HepG2 (cell line): ENCODE measurements around the gene ELP2. TPM values are rescaled to one million over a fixed set of nuclear protein-coding genes. Genes with fewer than 3 reads are reported as not detected.

Experiments
- CCDC6 ChIP-seq: sonication (generic); formaldehyde crosslinking; IDR thresholded peaks from 2 replicates; pipeline ENCODE4 v1.8.1; 2022; ENCODE audit warnings: mild to moderate bottlenecking, missing genetic modification reagents, moderate library complexity
- NPAS2 ChIP-seq: sonication (generic); formaldehyde crosslinking; IDR thresholded peaks from 2 replicates; pipeline ENCODE4 v1.8.0; 2022; ENCODE audit warnings: mild to moderate bottlenecking, missing genetic modification reagents, borderline replicate concordance
- RFX1 ChIP-seq: fragments of 450-650 bp; IDR thresholded peaks from 2 replicates; pipeline ENCODE4 v1.6.1; 2017
- SNAPC2 ChIP-seq: sonication (generic); formaldehyde crosslinking; IDR thresholded peaks from 2 replicates; pipeline ENCODE4 v1.8.1; 2022; ENCODE audit warnings: mild to moderate bottlenecking, missing genetic modification reagents
- TBX2 ChIP-seq: sonication (generic); formaldehyde crosslinking; IDR thresholded peaks from 2 replicates; pipeline ENCODE4 v1.5.0; 2020; ENCODE audit warnings: missing genetic modification reagents, mild to moderate bottlenecking, borderline replicate concordance
- YY1 ChIP-seq: IDR thresholded peaks from 2 replicates; pipeline ENCODE4 v1.6.1; 2011; ENCODE audit warnings: low read length, low read depth, moderate library complexity, mild to moderate bottlenecking; ENCODE audit not compliant: insufficient read depth, insufficient replicate concordance
- ZFP36 ChIP-seq: fragments of 150-350 bp; IDR thresholded peaks from 2 replicates; pipeline ENCODE4 v1.6.1; 2018; ENCODE audit warnings: borderline replicate concordance, low read length, low read depth; ENCODE audit not compliant: partially characterized antibody
- polyA plus RNA-seq, 8 experiments: library from polyadenylated mRNA; depleted of rRNA in 3 of 8; stranded (reverse) in 7 of 8; unstranded in 1 of 8; fragments of >200 nt; fragmentation: Illumina TruSeq in 4 of 8; extraction: Trizol in 4 of 8; gene quantifications; 2 replicates each; pipeline versions ENCODE4 v1.2.1 to v1.2.3, GENCODE V29; 2011 to 2016; ENCODE audit warnings: low read depth in 4 of 8, missing spikeins in 1 of 8, mixed read lengths in 1 of 8; ENCODE audit not compliant: insufficient read depth in 1 of 8
- total RNA-seq, 5 experiments: library from RNA; depleted of rRNA; stranded (reverse); fragments of >200 nt; fragmentation: Illumina TruSeq; extraction: Trizol; gene quantifications; 2 replicates each; pipeline ENCODE4 v1.2.3, GENCODE V29; 2016; ENCODE audit warnings: low read depth in 1 of 5
- TF ChIP-seq, protein P1 (sequence below): sonication (generic); formaldehyde crosslinking; conservative IDR thresholded peaks from 2 replicates; pipeline ENCODE4 v1.8.0; 2022; ENCODE audit warnings: low read depth, missing genetic modification reagents
- TF ChIP-seq, protein P2 (sequence below): IDR thresholded peaks from 2 replicates; pipeline ENCODE4 v1.6.1; 2016; ENCODE audit warnings: low read depth
- TF ChIP-seq, protein P3 (sequence below): sonication (generic); formaldehyde crosslinking; IDR thresholded peaks from 2 replicates; pipeline ENCODE4 v1.4.0; 2020; ENCODE audit warnings: low read depth, missing genetic modification reagents
- TF ChIP-seq, protein P4 (sequence below): sonication (generic); formaldehyde crosslinking; IDR thresholded peaks from 2 replicates; pipeline ENCODE4 v1.5.0; 2020; ENCODE audit warnings: missing genetic modification reagents, mild to moderate bottlenecking, borderline replicate concordance
- TF ChIP-seq, protein P5 (sequence below): sonication (generic); formaldehyde crosslinking; IDR thresholded peaks from 2 replicates; pipeline ENCODE4 v1.5.1; 2020; ENCODE audit warnings: mild to moderate bottlenecking, missing genetic modification reagents, moderate library complexity
- TF ChIP-seq, protein P6 (sequence below): sonication (generic); formaldehyde crosslinking; IDR thresholded peaks from 2 replicates; pipeline ENCODE4 v1.4.0; 2020; ENCODE audit warnings: mild to moderate bottlenecking, missing genetic modification reagents
- TF ChIP-seq, protein P7 (sequence below): sonication (generic); formaldehyde crosslinking; IDR thresholded peaks from 2 replicates; pipeline ENCODE4 v1.8.1; 2023; ENCODE audit warnings: mild to moderate bottlenecking, missing genetic modification reagents, borderline replicate concordance
- TF ChIP-seq, protein P8 (sequence below): sonication (generic); formaldehyde crosslinking; IDR thresholded peaks from 2 replicates; pipeline ENCODE4 v1.4.0; 2020; ENCODE audit warnings: low read depth, mild to moderate bottlenecking, missing genetic modification reagents

The ELP2 gene
- total and polyA plus RNA-seq, 2 of the 13 experiments (the other 11 are each of a cell fraction or from before 2014, with no cell fraction given), result 98.7 to 100 TPM

DNA sequence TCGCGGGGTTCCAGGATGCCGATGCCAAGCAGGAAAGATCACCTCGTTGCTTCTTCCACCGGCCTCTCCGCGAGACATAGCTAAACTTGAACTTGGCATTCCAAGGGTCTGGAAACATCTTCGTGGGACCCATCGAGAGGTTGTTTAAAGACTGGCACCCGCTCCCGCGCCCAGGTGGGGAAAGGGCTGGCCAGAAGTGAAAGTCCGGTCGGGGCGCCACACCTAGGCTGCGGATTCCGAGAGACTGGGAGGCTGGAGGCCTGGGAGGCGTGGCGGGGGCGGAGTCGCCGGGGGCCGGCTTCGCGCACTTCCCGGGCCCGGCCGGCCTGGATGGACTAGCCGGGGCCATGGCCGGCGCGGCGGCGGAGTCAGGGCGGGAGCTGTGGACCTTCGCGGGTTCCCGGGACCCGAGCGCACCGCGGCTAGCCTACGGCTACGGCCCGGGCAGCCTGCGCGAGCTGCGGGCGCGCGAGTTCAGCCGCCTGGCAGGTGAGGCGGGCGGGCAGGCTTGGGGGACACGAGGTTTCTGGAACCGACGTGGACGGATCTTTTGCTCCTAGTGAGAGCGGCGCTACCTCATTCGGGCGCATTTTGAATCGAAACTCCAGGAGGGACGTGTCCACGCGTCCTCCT, 57.6 kb downstream of the ELP2 start, which contains the start of gene MOCOS (continued):
- TF ChIP-seq, protein P1, sequence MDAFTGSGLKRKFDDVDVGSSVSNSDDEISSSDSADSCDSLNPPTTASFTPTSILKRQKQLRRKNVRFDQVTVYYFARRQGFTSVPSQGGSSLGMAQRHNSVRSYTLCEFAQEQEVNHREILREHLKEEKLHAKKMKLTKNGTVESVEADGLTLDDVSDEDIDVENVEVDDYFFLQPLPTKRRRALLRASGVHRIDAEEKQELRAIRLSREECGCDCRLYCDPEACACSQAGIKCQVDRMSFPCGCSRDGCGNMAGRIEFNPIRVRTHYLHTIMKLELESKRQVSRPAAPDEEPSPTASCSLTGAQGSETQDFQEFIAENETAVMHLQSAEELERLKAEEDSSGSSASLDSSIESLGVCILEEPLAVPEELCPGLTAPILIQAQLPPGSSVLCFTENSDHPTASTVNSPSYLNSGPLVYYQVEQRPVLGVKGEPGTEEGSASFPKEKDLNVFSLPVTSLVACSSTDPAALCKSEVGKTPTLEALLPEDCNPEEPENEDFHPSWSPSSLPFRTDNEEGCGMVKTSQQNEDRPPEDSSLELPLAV (CRISPR knock-in tag), result no peak
- TF ChIP-seq YY1, result peak; percentile 87
- TF ChIP-seq, protein P2, sequence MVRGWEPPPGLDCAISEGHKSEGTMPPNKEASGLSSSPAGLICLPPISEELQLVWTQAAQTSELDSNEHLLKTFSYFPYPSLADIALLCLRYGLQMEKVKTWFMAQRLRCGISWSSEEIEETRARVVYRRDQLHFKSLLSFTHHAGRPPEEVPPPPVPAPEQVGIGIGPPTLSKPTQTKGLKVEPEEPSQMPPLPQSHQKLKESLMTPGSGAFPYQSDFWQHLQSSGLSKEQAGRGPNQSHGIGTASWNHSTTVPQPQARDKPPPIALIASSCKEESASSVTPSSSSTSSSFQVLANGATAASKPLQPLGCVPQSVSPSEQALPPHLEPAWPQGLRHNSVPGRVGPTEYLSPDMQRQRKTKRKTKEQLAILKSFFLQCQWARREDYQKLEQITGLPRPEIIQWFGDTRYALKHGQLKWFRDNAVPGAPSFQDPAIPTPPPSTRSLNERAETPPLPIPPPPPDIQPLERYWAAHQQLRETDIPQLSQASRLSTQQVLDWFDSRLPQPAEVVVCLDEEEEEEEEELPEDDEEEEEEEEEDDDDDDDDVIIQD (CRISPR knock-in tag), result peak; percentile 55; the same call in 1 of the 2 replicates
- TF ChIP-seq, protein P3, sequence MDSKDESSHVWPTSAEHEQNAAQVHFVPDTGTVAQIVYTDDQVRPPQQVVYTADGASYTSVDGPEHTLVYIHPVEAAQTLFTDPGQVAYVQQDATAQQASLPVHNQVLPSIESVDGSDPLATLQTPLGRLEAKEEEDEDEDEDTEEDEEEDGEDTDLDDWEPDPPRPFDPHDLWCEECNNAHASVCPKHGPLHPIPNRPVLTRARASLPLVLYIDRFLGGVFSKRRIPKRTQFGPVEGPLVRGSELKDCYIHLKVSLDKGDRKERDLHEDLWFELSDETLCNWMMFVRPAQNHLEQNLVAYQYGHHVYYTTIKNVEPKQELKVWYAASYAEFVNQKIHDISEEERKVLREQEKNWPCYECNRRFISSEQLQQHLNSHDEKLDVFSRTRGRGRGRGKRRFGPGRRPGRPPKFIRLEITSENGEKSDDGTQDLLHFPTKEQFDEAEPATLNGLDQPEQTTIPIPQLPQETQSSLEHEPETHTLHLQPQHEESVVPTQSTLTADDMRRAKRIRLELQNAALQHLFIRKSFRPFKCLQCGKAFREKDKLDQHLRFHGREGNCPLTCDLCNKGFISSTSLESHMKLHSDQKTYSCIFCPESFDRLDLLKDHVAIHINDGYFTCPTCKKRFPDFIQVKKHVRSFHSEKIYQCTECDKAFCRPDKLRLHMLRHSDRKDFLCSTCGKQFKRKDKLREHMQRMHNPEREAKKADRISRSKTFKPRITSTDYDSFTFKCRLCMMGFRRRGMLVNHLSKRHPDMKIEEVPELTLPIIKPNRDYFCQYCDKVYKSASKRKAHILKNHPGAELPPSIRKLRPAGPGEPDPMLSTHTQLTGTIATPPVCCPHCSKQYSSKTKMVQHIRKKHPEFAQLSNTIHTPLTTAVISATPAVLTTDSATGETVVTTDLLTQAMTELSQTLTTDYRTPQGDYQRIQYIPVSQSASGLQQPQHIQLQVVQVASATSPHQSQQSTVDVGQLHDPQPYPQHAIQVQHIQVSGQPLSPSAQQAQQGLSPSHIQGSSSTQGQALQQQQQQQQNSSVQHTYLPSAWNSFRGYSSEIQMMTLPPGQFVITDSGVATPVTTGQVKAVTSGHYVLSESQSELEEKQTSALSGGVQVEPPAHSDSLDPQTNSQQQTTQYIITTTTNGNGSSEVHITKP (CRISPR knock-in tag), result no peak
- TF ChIP-seq, protein P4, sequence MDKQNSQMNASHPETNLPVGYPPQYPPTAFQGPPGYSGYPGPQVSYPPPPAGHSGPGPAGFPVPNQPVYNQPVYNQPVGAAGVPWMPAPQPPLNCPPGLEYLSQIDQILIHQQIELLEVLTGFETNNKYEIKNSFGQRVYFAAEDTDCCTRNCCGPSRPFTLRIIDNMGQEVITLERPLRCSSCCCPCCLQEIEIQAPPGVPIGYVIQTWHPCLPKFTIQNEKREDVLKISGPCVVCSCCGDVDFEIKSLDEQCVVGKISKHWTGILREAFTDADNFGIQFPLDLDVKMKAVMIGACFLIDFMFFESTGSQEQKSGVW (CRISPR knock-in tag), result no peak
- TF ChIP-seq NPAS2 (CRISPR knock-in tag), result no peak
- TF ChIP-seq ZFP36, result no peak
- TF ChIP-seq SNAPC2 (CRISPR knock-in tag), result no peak
- peak; percentile 71 for TF ChIP-seq TBX2 (CRISPR knock-in tag)
- no peak for TF ChIP-seq CCDC6 (CRISPR knock-in tag)
- TF ChIP-seq, protein P5, sequence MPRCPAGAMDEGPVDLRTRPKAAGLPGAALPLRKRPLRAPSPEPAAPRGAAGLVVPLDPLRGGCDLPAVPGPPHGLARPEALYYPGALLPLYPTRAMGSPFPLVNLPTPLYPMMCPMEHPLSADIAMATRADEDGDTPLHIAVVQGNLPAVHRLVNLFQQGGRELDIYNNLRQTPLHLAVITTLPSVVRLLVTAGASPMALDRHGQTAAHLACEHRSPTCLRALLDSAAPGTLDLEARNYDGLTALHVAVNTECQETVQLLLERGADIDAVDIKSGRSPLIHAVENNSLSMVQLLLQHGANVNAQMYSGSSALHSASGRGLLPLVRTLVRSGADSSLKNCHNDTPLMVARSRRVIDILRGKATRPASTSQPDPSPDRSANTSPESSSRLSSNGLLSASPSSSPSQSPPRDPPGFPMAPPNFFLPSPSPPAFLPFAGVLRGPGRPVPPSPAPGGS, result no peak
- TF ChIP-seq, protein P6, sequence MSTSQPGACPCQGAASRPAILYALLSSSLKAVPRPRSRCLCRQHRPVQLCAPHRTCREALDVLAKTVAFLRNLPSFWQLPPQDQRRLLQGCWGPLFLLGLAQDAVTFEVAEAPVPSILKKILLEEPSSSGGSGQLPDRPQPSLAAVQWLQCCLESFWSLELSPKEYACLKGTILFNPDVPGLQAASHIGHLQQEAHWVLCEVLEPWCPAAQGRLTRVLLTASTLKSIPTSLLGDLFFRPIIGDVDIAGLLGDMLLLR (CRISPR knock-in tag), result peak; percentile 63
- TF ChIP-seq RFX1, result no peak
- TF ChIP-seq, protein P7, sequence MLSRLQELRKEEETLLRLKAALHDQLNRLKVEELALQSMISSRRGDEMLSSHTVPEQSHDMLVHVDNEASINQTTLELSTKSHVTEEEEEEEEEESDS, result no peak
- TF ChIP-seq, protein P8, sequence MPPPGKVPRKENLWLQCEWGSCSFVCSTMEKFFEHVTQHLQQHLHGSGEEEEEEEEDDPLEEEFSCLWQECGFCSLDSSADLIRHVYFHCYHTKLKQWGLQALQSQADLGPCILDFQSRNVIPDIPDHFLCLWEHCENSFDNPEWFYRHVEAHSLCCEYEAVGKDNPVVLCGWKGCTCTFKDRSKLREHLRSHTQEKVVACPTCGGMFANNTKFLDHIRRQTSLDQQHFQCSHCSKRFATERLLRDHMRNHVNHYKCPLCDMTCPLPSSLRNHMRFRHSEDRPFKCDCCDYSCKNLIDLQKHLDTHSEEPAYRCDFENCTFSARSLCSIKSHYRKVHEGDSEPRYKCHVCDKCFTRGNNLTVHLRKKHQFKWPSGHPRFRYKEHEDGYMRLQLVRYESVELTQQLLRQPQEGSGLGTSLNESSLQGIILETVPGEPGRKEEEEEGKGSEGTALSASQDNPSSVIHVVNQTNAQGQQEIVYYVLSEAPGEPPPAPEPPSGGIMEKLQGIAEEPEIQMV (CRISPR knock-in tag), result no peak
